Caco-2 (cell line): Measurements from ENCODE around the gene GLUD1. TPM values are rescaled to one million over a fixed set of nuclear protein-coding genes. Genes with fewer than 3 reads are reported as not detected.

ENCODE experiments used
- BruUV-seq: library from RNA; stranded (reverse); fragments of 400-500 nt; replicated peaks from 2 replicates; lab custom pipeline; 2021; lab: Mats Ljungman, UMichigan
- CTCF ChIA-PET: fragments of 300-600 bp; sonication (Branson Sonifier 250); formaldehyde crosslinking; loops from one replicate; lab custom pipeline; 2022; ENCODE audit warnings: antibody characterized with exemption; lab: Charles Lee
- POLR2A ChIA-PET: fragments of 300-600 bp; sonication (Branson Sonifier 250); formaldehyde crosslinking; loops from one replicate; lab custom pipeline; 2022; ENCODE audit warnings: antibody characterized with exemption; lab: Charles Lee
- DNase-seq, 2 experiments: peaks; one replicate each; pipeline versions ENCODE4 v3.0.0 to v3.0.0-alpha.2; 2020 to 2022
- H3K27me3 ChIP-seq: replicated peaks from 2 replicates; pipeline ENCODE4 v1.6.0; 2011; ENCODE audit warnings: low read length; ENCODE audit not compliant: control insufficient read depth, insufficient read depth
- H3K36me3 ChIP-seq: 2 replicates; pipeline ENCODE4 v1.5.1; 2011; ENCODE audit warnings: low read length; ENCODE audit not compliant: control insufficient read depth, insufficient read depth
- H3K4me1 ChIP-seq: fragments of 250-450 bp; sonication (Bioruptor Pico); 2 replicates; pipeline ENCODE4 v1.5.1; 2020; ENCODE audit warnings: mild to moderate bottlenecking
- H3K4me3 ChIP-seq: 2 replicates; pipeline ENCODE4 v1.5.1; 2011; ENCODE audit warnings: low read depth, mild to moderate bottlenecking, control low read depth, low read length
- H3K9me3 ChIP-seq: fragments of 250-450 bp; sonication (Bioruptor Pico); 2 replicates; pipeline ENCODE4 v1.5.1; 2020; ENCODE audit warnings: mild to moderate bottlenecking, moderate library complexity
- H3K27ac Mint-ChIP-seq: one replicate; pipeline ENCODE4 v1.8.0; 2022; ENCODE audit warnings: mixed read lengths; ENCODE audit not compliant: unreplicated experiment
- H3K27me3 Mint-ChIP-seq: one replicate; pipeline ENCODE4 v1.8.0; 2022; ENCODE audit warnings: mixed read lengths; ENCODE audit not compliant: insufficient read depth, unreplicated experiment
- H3K36me3 Mint-ChIP-seq: one replicate; pipeline ENCODE4 v1.8.0; 2022; ENCODE audit warnings: mild to moderate bottlenecking, mixed read lengths; ENCODE audit not compliant: insufficient read depth, unreplicated experiment
- H3K4me1 Mint-ChIP-seq: one replicate; pipeline ENCODE4 v1.8.0; 2022; ENCODE audit warnings: low read depth, mixed read lengths; ENCODE audit not compliant: unreplicated experiment
- H3K4me3 Mint-ChIP-seq: one replicate; pipeline ENCODE4 v1.8.0; 2022; ENCODE audit warnings: mild to moderate bottlenecking, moderate library complexity, mixed read lengths; ENCODE audit not compliant: unreplicated experiment
- H3K9me3 Mint-ChIP-seq: one replicate; pipeline ENCODE4 v1.8.0; 2022; ENCODE audit warnings: mixed read lengths; ENCODE audit not compliant: unreplicated experiment
- CTCF ChIP-seq, 2 experiments: fragments of 200-600 bp in 1 of 2; IDR thresholded peaks; 1 replicate in 1 of 2; 2 replicates in 1 of 2; pipeline versions ENCODE4 v1.5.1 to v1.8.0; 2011 to 2022; ENCODE audit warnings: antibody characterized with exemption in 1 of 2, control low read depth in 1 of 2, inconsistent platforms in 1 of 2, low read depth in 1 of 2, low read length in 1 of 2, mild to moderate bottlenecking in 1 of 2, moderate library complexity in 1 of 2; ENCODE audit not compliant: insufficient read depth in 1 of 2, severe bottlenecking in 1 of 2, unreplicated experiment in 1 of 2
- intact Hi-C: fragments of 100-400 bp; cut with micrococcal nuclease; formaldehyde crosslinking; loops from one replicate; pipeline ENCODE4 v1.10.0; 2022; ENCODE audit not compliant: unreplicated experiment
- total RNA-seq: library from RNA; stranded (reverse); gene quantifications from 2 replicates; pipeline ENCODE4 v1.2.3, GENCODE V29; 2022

GLUD1 gene
- total RNA-seq, 1 experiment from 2014 or later = 767 TPM

GRCh38 chr10:87095236-87095945 lies 748 bp upstream of the GLUD1 start:
- POLR2A ChIA-PET = interaction anchor here (0.6 to 1.7 kb wide), 2 partner anchors 9 to 31 kb away, joined by 6 read pairs; no protein-coding TSS in a partner anchor
- Mint-ChIP-seq H3K4me3 (peak overlapping the region; percentile 88), H3K4me1 (peaks cover 22% of the 10 kb centered on the region), H3K27ac (peak overlapping the region; percentile 76), H3K36me3 (peaks cover 73% of the 10 kb centered on the region), H3K27me3 (no peaks in the 10 kb centered on the region), H3K9me3 (no peaks in the 10 kb centered on the region)
- intact Hi-C loops = loop anchor here (10.0 kb wide), 1 partner anchor 49 kb away; no protein-coding TSS in a partner anchor
- no peak for TF ChIP-seq CTCF (IDR thresholded peaks at IDR 0.05; ENCODE audit: insufficient read depth in 1 of 2, low read depth in 1 of 2, low read length in 1 of 2, severe bottlenecking in 1 of 2, unreplicated experiment in 1 of 2)
- peak; percentile 87 to 91 for DNase-seq
- CTCF ChIA-PET = interaction anchor here (0.7 kb wide), 1 partner anchor 10 kb away, joined by 4 read pairs; no protein-coding TSS in a partner anchor
- peak overlapping the region; percentile 91 for H3K4me3 ChIP-seq
- H3K9me3 ChIP-seq = no peaks in the 10 kb centered on the region
- TSS peak; percentile 32 for BruUV-seq
- no peaks in the 10 kb centered on the region; the same call in 1 of the 2 replicates for H3K36me3 ChIP-seq
- no peaks in the 10 kb centered on the region for H3K27me3 ChIP-seq
- peaks cover 28% of the 10 kb centered on the region for H3K4me1 ChIP-seq

- intact Hi-C loops = loop anchor here (2.0 to 10.0 kb wide), 2 partner anchors 51 to 123 kb away; no protein-coding TSS in a partner anchor
- DNase-seq = peak; percentile 63 to 70
- no peaks in the 10 kb centered on the region; the same call in 1 of the 2 replicates for H3K36me3 ChIP-seq
- peaks cover 37% of the 10 kb centered on the region for H3K4me1 ChIP-seq
- Mint-ChIP-seq H3K27me3 (no peaks in the 10 kb centered on the region), H3K9me3 (no peaks in the 10 kb centered on the region), H3K27ac (peak overlapping the region; percentile 77), H3K4me1 (peaks cover 24% of the 10 kb centered on the region), H3K4me3 (peak overlapping the region; percentile 87), H3K36me3 (peaks cover 73% of the 10 kb centered on the region)
- H3K27me3 ChIP-seq = no peaks in the 10 kb centered on the region
- ChIA-PET CTCF (no interaction called here), POLR2A (interaction anchor here (1.0 kb wide), 1 partner anchor 22 kb away, joined by 3 read pairs; no protein-coding TSS in a partner anchor)
- peak overlapping the region; percentile 96 for H3K4me3 ChIP-seq
- BruUV-seq = TSS peak; percentile 32
- H3K9me3 ChIP-seq = no peaks in the 10 kb centered on the region
- TF ChIP-seq CTCF (IDR thresholded peaks at IDR 0.05; ENCODE audit: insufficient read depth in 1 of 2, low read depth in 1 of 2, low read length in 1 of 2, severe bottlenecking in 1 of 2, unreplicated experiment in 1 of 2) = no peak
These were observed 841 bp downstream of the GLUD1 start for GRCh38 chr10:87093632-87094372.
